NCI-H1694 (cell line): ENCODE measurements around the gene GNG2.

Experiments
- DNase-seq: peaks from one replicate; lab custom pipeline; 2025; lab: John Stamatoyannopoulos, UW

Gene GNG2

DNA sequence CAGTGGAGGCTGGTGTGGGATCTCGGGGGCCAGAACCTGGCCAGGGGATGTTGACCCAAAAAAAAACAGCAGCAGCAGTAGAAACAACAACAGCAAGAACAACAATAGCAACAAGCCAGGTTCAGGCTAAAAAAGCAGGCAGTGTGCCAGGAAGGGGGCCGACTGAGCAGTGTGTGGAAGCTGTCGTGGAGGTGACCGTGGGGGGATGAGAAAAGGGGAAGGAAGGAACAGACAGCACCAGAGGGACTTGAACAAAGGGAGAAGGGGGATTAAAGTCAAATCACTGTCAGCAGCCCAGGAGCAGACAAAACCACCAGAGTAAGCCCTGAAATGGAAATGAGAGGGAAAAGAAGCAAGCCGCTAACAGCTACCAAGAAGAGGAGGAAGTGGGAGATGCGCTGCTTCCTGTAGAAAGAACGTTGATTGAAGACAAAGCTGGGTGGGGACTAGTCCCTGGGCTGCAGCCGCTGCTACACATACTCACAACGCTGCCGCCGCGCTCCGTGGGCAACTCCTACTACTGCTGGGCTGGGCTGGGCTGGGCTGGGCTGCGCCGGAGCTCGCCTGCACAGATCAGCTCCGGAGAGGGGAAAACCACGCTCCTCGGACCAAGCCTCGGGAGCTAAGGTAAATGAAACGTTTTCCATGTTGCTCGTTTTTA is at the start of gene GNG2:
Gene GNG2, plus strand, starts transcription at position 449 of the 661 bp plus-strand sequence. CDS start 90,067 bp downstream, outside the sequence.
- peak; percentile 77 for DNase-seq

DNA sequence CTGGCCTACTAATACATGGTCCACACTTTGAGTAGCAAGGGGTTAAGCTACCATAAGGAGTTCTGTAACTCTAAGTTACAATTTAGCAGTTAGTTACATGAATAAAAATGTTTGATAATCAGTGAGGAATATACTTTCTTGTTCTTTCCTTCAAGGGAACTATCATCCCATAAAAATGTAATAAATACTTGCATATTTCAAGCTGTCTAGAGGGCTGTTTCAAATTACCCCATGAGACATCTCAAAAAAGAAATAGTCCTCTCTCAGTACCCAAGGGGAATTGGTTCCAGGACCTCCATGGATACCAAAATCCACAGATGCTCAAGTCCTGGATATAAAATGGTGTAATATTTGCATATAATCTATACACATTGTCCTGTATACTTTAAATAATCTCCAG is 48.7 kb upstream of the GNG2 start:
- DNase-seq = no peak

DNA sequence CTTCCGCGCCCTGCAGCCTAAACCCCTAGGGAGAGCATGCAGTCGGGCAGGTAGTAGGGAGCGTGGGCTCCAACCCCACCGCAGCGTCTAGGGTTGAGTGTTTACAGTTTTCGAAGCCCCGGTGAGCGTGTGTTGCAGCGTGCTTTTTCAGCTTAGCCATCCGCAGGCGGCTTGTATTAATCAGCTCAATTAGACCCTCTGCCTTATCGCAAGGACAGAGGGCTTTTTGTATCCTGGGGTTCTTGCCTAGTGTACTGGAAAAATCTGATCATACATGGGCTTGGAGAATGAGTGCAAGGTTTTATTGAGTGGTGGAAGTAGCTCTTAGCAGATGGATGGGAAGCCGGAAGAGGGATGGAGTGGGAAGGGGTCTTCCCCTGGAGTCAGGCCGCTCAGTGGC is 44.4 kb upstream of the GNG2 start:
- DNase-seq = no peak

DNA sequence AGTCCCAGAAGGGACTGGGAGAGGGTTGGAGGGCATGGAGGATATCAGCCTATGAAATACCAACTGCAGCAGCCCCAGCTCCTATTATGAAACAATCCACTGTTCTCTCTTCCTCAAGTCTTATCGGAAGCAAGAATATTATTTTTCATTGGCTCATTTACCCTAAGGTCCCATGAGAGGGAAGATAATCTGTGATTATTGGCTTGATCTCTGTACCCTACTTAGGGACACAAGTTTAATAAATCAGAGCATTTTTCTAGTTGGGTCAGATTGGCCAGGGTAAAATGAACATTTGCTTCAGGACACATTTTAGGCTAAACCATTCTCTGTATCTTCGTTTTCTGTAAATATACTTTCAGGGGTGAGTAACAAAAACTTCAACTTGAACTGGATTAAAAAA is 43.1 kb upstream of the GNG2 start:
- no peak for DNase-seq

DNA sequence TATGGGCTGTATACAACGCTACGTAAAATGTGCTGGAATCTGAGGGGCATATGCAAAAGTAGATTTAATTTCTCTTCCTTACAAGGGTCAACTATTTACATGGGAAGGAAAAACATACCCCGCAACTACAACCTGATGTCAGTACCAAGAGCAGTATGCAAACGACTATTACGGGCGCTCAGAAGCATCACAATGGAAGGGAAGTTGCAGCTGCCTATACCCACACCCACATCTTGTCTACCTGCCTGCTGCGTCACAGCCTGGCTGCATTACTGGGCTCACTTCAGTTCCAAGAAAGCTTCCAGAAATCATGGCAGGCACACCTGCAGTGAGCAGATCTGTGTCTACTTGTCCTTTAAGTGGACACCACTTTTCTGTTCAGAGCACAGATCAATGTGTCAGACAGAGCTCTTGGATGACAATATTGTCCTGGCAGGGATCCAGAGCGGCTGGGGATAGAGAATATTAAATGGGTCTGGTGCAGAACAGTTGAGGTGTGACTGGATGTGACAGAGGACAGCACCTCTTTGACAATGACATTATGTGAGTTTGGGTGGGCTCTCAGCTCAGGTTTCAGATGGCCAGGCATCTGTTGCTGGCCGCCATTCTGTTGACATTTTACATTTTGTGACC is 41.5 kb upstream of the GNG2 start:
- DNase-seq = no peak

DNA sequence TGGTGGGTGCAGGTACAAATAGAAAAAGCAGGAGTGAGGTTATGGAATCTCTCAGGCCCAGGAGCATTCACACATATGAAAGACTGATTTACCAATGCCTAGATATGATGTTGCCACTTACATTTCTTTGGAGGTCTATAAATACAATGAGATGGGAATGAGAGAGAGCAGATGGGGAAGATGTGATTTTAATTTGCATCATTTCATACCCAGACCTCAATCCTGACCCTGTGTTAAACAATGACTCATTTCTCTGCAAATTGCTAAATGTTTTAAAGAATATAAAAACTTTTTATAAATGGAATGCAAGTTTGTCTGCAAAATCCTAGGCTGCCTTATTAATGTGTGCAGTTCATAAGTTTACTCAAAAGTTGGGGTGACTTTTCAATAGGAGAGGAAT is 38.6 kb upstream of the GNG2 start:
- DNase-seq = no peak

DNA sequence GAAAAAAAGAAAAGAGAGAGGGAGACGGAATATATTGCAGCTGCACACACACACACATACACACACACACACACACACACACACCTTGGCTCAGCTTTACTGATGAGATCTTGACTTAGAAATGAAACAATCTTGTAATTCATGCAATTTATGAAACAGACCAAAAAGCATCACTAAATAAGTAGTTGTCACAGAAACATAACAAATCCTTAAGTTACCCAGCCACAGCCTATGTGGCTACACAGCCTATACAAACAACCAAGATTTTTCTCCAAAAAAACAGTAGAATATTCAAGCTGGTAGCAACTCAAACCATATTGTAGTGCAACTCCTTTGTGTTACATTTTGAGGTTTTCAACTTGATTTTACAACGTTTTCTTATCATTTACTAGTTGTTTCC is 37.9 kb upstream of the GNG2 start:
- DNase-seq = no peak

DNA sequence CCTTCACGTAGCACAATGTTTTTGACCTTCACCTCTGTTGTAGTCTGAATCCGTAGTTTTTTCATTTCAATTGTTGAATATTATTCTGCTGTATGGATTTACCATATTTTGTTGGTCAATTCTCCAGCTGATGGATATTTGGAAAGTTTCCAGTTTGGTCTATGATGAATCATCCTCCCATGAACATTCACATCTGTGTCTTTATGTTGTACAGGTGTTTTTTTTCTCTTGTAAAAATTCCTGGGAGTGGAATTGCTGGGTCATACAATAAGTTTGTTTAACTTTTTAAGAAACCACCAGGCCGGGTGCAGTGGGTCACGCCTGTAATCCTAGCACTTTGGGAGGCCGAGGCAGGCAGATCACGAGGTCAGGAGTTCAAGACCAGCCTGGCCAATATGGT is 36.7 kb upstream of the GNG2 start:
- no peak for DNase-seq

DNA sequence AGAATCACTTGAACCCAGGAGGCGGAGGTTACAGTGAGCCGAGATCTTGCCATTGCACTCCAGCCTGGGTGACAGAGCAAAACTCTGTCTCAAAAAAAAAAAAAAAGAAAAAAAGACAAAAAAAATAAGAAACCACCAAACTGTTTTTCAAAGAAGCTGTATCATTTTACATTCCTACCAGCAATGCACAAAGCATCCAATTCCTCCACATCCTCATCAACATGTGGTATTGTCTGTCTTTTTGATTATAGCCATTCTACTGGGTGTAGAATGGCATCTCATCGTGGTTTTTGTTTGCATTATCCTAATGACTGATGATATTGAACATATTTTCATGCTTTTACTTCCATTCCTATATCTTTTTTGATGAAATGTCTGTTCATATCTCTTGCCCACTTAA is 36.2 kb upstream of the GNG2 start:
- no peak for DNase-seq

DNA sequence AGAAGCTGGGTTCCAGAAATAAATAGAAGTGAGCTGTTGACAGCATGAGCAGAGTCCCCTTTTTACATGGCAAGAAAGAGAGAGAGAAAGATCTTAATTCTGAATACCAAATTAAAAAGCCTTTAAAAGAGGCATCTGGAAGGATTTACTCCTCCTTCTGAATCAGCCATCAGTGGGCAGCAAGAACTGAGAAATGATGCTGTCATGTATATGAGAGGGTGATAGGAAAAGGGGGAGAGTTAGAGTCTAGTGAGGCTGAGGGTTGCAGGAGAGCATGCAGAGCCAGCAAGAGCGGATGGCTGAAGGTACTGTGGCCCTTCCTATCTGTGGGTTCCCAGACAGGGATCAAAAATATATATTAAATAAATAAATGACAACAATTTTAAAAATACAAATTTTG is 34.5 kb upstream of the GNG2 start:
- no peak for DNase-seq

DNA sequence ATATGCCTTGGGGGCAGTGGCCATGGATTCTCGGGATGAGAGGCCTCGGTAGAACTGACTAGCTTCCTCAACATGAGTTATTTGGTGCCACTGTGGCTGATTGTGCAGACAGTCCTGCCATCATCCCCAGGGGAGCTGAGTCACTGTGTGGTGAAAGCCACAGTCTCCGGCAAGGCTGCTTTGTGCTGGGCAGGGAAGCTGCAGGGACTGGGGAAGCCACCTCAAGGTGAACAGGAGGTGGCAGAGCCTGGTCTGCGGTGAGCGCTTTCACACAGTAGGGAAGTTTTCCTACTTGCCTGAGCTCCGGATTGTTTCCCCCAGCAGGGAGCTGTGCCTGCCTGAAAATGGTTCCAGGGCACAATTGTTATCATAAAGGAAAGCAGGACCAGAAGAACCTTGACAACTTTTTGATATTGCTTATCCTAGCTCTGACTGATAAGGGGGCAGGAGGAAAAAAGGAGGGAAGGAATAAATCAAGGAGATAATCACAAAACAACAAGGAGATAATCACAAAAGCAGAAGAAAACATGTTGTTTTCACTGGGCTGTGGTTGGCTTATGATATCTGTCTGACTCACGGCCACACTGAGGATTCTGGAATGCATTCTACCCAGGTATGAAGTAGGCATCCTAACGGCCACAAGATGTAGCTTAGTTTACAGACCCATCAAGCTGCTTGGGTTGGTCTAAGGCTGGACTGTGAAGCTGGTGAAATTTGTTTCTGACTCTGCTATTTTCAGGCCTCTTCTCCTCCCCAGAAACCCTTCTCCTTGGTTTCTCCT is 32.2 kb upstream of the GNG2 start:
- no peak for DNase-seq

DNA sequence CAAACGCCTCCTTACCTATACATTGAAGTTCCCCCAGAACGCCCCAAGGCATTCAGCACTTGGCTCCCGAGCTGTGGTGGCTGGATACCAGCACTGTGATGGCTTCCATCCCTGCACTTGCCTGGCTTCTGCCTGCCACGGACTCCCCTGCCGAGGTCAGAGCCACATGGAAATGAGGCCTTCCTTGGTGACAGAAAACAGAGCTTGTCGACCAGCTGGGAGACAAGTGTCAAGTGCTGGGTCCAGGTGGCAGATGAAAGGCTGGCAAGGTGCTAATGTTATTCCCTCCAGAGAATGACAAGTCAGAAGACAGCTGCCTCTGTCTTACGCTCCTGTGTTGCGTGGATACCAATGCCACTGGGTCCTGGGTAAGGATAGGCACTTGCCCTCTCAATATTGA is 26.2 kb upstream of the GNG2 start:
- no peak for DNase-seq

DNA sequence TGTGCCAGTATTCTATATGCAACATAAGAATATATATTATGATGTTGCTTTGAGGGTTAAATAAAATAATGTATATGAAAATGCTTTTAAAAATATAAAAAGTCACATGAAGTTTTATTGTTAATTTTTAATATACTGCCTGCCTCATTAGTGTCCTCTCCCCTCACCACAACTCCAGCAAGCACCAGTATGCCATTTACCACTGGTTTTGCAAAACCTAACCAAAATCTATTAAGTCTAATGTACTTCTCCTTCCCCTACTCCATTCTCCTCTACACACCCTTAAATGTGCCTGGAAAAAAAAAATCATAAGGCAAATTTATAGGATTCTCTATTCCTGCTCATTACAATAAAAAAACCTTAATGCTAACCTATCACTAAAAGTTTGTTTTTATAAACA is 24.0 kb upstream of the GNG2 start:
- DNase-seq = no peak

DNA sequence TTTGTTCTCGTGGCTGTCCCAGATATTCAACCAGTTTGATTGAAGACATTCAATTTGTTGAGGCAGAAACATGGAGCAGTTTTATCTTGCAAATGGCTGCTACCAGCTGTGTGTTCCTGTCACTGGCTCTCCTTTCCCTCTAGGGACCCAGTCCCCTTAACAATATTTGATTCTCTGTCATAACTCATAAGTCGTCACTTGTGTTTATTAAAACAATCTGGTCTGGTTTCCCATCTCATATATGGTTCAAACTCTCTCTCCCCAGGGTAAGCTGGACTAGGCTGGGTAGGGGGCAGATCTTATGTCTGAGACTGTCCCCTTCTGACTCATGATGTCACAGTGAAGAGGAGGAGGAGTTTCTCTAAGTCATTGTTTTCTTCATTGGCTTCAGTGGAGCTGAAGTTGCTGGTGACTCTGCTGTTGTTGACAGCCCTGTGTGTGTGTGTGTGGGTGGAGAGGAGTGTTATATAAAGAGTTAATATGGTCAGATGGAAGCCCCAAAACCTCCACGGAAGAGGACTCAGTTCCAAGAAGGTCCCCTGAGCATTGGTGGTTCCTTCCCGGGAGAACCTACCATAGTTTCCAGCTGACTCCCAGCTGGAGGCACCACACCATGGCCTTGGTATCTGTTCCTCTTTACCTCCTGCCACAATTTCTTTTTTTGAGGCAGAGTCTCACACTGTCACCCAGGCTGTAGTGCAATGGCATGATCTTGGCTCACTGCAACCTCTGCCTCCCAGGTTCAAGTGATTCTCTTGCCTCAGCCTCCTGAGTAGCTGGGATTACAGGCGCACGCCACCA is 16.1 kb upstream of the GNG2 start:
- no peak for DNase-seq

DNA sequence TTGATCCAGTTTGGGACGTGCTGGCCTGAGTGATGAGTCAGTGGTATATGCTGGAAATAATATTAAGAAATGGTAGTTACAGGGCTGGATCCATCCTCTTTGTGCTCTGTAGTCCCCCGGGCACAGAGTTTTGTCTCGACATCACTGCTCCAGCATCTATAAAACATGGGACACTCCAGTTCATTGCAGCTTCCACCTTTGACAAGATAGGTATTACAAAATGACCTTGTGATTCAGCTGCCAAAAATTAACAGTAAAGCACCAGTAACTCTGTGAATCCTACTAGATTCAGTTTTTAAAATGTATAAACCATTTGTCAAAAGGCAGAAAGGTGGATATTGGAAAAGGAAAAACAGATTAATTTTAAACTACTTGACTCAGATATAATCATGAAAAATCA is 14.6 kb upstream of the GNG2 start:
- DNase-seq = no peak

DNA sequence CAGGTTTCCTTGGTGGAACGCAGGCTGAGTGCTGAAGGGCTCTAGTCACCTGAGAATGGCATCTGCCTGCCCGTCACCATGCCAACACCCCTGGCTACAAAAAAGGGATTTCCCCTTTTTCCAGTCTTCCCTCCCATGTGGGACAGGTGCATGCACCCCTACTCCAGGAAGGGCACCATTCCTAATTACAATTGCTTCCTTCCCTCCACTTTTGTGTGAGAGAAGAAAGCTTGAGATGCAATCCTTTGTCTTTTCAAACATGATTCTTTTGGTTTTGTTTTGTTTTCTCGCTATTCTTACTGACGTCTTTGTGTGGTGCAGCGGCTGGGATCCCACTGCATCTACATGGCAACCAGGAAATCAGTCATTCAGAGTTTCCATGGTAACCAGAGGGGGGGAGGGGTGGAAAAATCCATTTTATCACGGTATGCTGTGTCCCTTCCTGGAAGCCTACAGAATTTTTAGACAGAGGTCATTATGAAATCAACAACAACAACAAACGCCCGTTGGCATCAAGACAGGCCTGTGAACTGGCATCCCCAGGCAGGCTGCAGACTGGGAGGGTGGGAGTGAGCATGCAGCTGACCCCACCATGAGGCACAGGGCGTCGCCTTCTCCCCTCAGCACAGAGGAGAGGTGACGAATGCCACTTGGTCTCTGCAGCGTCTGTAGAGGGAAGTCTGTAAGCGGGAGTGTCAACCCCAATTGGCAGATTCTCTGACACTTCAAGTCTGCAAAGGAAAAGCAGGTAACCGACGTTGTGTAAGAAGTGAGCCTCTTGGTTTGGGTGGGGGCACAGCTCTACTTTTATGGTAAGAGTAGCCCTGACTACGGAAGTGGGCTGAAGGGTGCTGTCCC is 13.6 kb upstream of the GNG2 start:
- DNase-seq = no peak

DNA sequence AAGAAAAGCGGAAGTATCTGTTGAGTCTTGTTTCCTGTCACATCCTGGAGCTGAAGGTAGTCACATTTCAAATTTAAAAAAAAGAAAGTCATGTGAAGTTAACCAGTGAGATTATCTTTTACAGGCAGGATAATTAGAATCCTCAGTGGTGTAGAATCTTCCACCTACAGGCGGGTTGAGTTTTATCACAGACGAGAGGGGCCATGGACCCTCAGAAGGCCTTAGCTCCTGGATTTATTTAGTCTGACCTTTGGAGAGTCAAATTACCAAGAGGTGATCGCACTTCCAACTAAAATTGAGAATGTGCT is 13.0 kb upstream of the GNG2 start:
- no peak for DNase-seq

DNA sequence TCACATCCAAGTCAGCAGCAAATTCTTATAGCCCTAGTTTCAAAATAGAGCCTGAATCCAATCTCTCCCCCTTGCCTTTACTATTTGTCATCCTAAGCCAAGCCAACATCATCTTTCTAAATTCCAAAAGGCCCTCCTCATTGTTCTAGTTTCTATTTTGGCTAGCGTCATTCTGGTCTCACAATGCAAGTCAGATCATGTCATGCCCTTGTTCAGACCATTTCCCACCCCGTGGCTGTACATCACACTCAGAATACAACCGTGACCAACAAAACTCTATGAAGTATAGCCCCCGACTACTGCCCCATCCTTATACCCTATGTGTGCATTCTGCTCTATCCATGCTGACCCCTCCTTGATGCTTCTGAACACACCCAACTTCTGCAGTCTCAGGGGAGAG is 12.3 kb upstream of the GNG2 start:
- DNase-seq = no peak

DNA sequence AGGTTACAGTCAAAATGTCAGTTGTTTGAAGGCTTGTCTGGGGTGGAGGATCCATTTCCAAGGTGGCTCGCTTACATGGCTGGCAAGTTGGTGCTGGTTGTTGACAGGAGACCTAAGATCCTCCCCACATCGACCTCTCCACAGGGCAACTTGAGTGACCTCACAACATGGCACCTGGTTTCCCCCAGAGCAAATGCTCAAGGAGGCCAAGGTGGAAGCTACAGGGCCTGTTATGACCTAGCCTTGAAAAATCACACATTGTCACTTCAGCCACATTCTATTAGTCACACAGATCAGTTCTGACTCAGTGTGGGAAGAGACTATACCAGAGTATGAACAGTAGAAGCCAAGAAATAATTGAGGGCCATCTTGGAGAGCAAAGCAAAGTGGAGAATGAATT is 11.3 kb upstream of the GNG2 start:
- no peak for DNase-seq

DNA sequence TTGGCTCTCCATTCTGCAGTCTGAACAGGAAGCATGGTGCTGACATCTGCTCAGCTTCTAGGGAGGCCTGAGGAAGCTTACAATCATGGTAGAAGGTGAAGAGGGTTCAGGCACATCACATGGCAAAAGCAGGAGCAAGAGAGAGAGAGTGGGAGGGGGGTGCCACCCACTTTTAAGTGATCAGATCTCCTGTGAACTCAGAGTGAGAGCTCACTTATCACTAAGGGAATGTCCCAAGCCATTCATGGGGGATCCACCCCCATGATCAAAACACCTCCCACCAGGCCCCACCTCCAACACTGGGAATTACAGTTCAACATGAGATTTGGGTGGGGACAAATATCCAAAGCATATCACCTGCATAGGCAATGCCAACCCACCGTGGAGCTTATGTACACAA is 9.8 kb upstream of the GNG2 start:
- DNase-seq = no peak

DNA sequence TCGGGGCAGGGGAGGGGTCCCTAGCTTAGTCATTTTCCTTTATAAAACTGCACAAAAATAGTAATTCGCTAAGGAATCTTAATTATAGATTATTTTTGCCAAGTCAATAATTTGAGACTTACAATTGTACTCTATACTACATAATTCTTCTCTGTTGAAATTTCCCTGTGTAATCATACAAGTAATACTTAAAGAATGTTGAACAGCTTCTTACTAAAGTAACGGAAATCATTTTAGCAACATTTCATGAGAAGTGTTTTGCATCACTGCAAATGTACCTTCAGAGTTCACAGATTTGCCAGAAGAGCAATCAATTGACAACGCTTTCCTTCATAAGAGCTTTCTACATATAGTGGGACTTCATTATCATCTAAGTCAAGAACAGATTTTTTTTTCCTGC is 7.9 kb upstream of the GNG2 start:
- no peak for DNase-seq

DNA sequence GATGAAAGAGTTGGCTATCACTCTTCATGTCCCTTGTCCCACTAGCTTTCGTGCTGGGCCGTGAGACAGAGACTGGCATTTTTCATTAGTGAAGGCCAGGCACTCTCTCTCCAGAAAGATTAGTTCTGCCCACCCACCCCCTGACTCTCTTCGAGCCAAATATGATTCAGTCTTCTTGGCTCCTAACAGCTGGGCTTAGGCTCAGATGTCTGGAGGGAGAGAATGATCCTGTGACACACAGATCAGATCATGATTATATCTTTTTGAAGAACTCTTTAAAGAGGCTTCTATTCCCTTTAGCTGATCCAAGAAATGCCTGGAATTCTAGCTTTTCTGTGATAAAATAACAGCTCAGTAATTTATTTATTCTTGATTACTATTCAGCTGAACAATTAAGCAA is 5.2 kb upstream of the GNG2 start:
- no peak for DNase-seq
